Measurements from ENCODE around the gene ZNF48. TPM values are rescaled to one million over a fixed set of nuclear protein-coding genes. Genes with fewer than 3 reads are reported as not detected.
A peak's percentile ranks its signal among the peaks of the same experiment; 100 is the strongest.

ZNF48 gene
- total RNA-seq, 1 donor from 2014 or later: 40.4 TPM

DNA sequence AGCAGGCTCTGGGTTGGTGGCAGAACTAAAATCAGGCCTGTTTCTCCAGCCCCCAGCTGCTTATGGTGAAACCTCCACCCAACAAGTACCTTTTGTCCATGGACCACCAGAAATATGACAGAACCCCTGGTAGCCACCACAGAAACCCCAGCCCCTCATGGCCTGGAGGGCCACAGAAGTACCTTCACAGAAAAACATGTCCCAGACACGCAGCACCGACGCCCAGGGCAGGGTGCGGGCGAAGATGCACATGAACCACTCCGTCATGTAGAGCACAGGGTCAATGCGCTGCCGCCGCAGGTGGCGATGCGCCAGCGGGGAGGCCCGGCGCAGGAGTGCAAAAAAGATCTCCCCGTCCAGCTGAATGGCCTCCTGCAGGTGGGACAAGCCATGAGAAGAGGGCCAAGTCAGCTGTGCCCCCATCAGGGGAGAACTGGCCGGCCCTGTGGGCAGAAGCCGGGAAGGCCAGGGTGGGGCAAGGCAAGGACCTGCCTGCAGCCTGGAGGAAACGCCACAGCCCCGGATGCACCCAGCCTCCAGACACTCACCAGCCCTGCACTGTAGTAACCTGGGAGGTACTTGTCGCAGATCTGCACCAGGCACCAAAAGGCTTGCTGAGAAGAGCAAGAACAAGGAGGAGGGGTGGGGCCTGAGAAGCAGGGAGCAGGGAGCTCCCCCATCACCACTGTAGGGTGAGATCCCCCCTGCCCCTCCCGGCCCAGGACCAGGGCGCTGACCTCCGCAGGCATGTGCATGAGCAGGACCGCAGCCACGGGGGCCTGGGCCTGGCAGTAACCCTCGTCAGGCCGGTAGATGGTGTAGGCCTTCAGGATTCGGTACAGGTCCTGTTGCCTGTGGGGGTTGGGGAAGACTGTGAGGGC is 36.0 kb upstream of the ZNF48 start:
- TF ChIP-seq, protein P1, sequence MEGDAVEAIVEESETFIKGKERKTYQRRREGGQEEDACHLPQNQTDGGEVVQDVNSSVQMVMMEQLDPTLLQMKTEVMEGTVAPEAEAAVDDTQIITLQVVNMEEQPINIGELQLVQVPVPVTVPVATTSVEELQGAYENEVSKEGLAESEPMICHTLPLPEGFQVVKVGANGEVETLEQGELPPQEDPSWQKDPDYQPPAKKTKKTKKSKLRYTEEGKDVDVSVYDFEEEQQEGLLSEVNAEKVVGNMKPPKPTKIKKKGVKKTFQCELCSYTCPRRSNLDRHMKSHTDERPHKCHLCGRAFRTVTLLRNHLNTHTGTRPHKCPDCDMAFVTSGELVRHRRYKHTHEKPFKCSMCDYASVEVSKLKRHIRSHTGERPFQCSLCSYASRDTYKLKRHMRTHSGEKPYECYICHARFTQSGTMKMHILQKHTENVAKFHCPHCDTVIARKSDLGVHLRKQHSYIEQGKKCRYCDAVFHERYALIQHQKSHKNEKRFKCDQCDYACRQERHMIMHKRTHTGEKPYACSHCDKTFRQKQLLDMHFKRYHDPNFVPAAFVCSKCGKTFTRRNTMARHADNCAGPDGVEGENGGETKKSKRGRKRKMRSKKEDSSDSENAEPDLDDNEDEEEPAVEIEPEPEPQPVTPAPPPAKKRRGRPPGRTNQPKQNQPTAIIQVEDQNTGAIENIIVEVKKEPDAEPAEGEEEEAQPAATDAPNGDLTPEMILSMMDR (IDR thresholded peaks at IDR 0.05; ENCODE audit: unreplicated experiment): no peak
- Mint-ChIP-seq H3K4me1 (ENCODE audit: unreplicated experiment) (peaks cover 22% of the 10 kb centered on the region), H3K9me3 (ENCODE audit: unreplicated experiment) (no peaks in the 10 kb centered on the region), H3K27me3 (ENCODE audit: unreplicated experiment) (peaks cover 24% of the 10 kb centered on the region), H3K4me3 (ENCODE audit: unreplicated experiment) (no peak overlapping the region), H3K27ac (ENCODE audit: unreplicated experiment) (peak overlapping the region; percentile 24), H3K36me3 (ENCODE audit: low read depth, unreplicated experiment) (peaks cover 33% of the 10 kb centered on the region)
- DNase-seq (ENCODE audit: low spot score): no peak

DNA sequence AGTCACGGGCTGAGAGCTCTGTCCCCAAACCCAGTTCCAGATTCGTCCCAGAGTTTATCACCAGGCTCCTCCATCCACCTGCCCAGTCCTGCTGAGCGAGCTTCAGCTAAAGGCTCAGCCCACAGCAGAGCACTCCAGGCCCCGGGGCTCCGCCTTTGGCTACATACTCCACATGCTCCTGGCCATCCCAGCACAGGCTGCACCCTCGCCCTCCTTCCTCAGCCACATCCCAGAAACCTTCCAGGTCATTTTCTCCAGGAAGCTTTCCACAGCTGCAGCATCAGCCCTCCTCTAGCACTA is 35.4 kb upstream of the ZNF48 start:
- Mint-ChIP-seq H3K4me3 (ENCODE audit: unreplicated experiment) (peak overlapping the region; percentile 7), H3K9me3 (ENCODE audit: unreplicated experiment) (no peaks in the 10 kb centered on the region), H3K27me3 (ENCODE audit: unreplicated experiment) (peaks cover 19% of the 10 kb centered on the region), H3K4me1 (ENCODE audit: unreplicated experiment) (peaks cover 17% of the 10 kb centered on the region), H3K27ac (ENCODE audit: unreplicated experiment) (no peak overlapping the region), H3K36me3 (ENCODE audit: low read depth, unreplicated experiment) (peaks cover 34% of the 10 kb centered on the region)
- DNase-seq (ENCODE audit: low spot score): no peak
- TF ChIP-seq, protein P1 (IDR thresholded peaks at IDR 0.05; ENCODE audit: unreplicated experiment): no peak

DNA sequence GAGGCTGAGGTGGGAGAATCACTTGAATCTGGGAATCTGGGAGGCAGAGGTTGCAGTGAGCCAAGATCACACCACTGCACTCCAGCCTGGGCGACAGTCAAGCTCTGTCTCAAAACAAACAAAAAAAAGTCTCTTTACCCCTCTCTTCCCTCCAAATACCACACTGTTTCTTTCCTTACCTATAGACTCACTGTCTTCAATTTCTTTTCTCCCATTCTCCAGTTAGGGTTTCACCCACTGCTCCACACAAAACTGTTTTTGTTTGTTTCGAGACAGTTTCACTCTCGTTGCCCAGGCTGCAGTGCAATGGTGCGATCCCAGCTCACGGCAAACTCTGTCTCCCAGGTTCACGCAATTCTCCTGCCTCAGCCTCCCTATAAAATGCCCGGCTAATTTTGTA is 34.0 kb upstream of the ZNF48 start:
- TF ChIP-seq, protein P1 (IDR thresholded peaks at IDR 0.05; ENCODE audit: unreplicated experiment): no peak
- peaks cover 34% of the 10 kb centered on the region for H3K36me3 Mint-ChIP-seq (ENCODE audit: low read depth, unreplicated experiment)
- H3K9me3 Mint-ChIP-seq (ENCODE audit: unreplicated experiment): no peaks in the 10 kb centered on the region
- H3K27ac Mint-ChIP-seq (ENCODE audit: unreplicated experiment): peak overlapping the region; percentile 86
- no peak overlapping the region for H3K4me3 Mint-ChIP-seq (ENCODE audit: unreplicated experiment)
- H3K27me3 Mint-ChIP-seq (ENCODE audit: unreplicated experiment): peaks cover 14% of the 10 kb centered on the region
- peaks cover 15% of the 10 kb centered on the region for H3K4me1 Mint-ChIP-seq (ENCODE audit: unreplicated experiment)
- no peak for DNase-seq (ENCODE audit: low spot score)

DNA sequence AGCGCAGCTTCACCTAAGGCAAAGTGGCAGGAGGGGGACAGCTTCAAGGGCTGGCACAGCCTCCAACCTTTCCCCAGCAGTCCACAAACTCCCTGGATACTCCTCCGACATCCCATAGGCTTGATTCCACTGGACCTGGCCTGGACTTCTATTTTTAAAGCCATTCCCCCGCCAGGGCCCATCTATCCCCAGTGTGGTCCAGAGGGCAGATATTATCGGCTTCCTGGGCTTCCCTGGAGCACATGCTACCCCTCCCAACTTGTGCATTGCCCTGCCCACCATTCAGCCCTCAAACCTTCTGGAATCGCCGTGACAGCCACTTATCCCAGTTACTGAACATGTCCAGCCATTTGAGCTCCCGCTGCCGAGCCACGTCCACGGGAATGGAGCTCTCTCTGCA is 30.0 kb upstream of the ZNF48 start:
- H3K9me3 Mint-ChIP-seq (ENCODE audit: unreplicated experiment): no peaks in the 10 kb centered on the region
- TF ChIP-seq, protein P1 (IDR thresholded peaks at IDR 0.05; ENCODE audit: unreplicated experiment): no peak
- peaks cover 25% of the 10 kb centered on the region for H3K36me3 Mint-ChIP-seq (ENCODE audit: low read depth, unreplicated experiment)
- H3K4me1 Mint-ChIP-seq (ENCODE audit: unreplicated experiment): peaks cover 22% of the 10 kb centered on the region
- DNase-seq (ENCODE audit: low spot score): no peak
- peaks cover 7% of the 10 kb centered on the region for H3K27me3 Mint-ChIP-seq (ENCODE audit: unreplicated experiment)
- no peak overlapping the region for H3K27ac Mint-ChIP-seq (ENCODE audit: unreplicated experiment)
- no peak overlapping the region for H3K4me3 Mint-ChIP-seq (ENCODE audit: unreplicated experiment)

DNA sequence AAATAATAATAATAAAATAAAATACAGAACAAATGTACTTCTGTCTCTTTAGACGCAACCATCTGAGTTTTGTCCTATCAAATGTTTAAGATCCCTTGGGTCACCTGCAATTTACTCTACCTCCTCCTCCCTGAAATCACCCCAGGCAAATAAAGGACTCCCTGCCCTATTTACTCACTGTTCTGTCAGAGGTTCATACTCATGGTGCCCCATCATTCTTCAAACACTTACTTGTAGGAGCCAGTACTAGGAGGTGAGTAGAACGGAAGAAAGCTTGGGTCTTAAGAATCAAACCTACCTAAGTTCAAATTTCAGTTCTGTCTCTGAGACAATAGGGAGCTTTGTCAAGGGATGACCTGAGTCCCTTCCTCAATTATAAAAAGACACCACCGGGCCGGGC is 28.7 kb upstream of the ZNF48 start:
- no peak for DNase-seq (ENCODE audit: low spot score)
- H3K27me3 Mint-ChIP-seq (ENCODE audit: unreplicated experiment): peaks cover 10% of the 10 kb centered on the region
- H3K4me3 Mint-ChIP-seq (ENCODE audit: unreplicated experiment): peak overlapping the region; percentile 93

More for the DNA sequence above, 28.7 kb upstream of the ZNF48 start:
- Mint-ChIP-seq H3K4me1 (ENCODE audit: unreplicated experiment) (peaks cover 30% of the 10 kb centered on the region), H3K36me3 (ENCODE audit: low read depth, unreplicated experiment) (peaks cover 25% of the 10 kb centered on the region), H3K27ac (ENCODE audit: unreplicated experiment) (no peak overlapping the region), H3K9me3 (ENCODE audit: unreplicated experiment) (no peaks in the 10 kb centered on the region)
- TF ChIP-seq, protein P1 (IDR thresholded peaks at IDR 0.05; ENCODE audit: unreplicated experiment): no peak
